Smooth muscle cell (in vitro differentiated cells): ENCODE results near the gene IFT20. TPM values are rescaled to one million over a fixed set of nuclear protein-coding genes. Genes with fewer than 3 reads are reported as not detected.

ENCODE experiments used
- DNase-seq: peaks from one replicate; lab custom pipeline; 2025; ENCODE audit not compliant: unreplicated experiment; lab: John Stamatoyannopoulos, UW
- H2AFZ ChIP-seq: fragments of 200-600 bp; sonication (generic); 2 replicates; pipeline ENCODE4 v1.6.0; 2016; ENCODE audit warnings: antibody characterized with exemption, low read depth, mild to moderate bottlenecking
- H3F3A ChIP-seq: fragments of 200-600 bp; sonication (generic); 2 replicates; pipeline ENCODE4 v1.6.0; 2017; ENCODE audit warnings: antibody characterized with exemption, low read depth
- H3K27ac ChIP-seq: fragments of 200-600 bp; sonication (generic); 2 replicates; pipeline ENCODE4 v1.5.1; 2016; ENCODE audit warnings: low read depth, mild to moderate bottlenecking
- H3K27me3 ChIP-seq: fragments of 200-600 bp; sonication (generic); 2 replicates; pipeline ENCODE4 v1.6.1; 2016; ENCODE audit warnings: low read depth, mild to moderate bottlenecking
- H3K36me3 ChIP-seq: fragments of 200-600 bp; sonication (generic); 2 replicates; pipeline ENCODE4 v1.5.1; 2016; ENCODE audit warnings: low read depth
- H3K4me1 ChIP-seq: fragments of 200-600 bp; sonication (generic); 2 replicates; pipeline ENCODE4 v1.5.1; 2016; ENCODE audit warnings: low read depth
- H3K4me2 ChIP-seq: fragments of 200-600 bp; sonication (generic); 2 replicates; pipeline ENCODE4 v1.6.0; 2016; ENCODE audit warnings: mild to moderate bottlenecking
- H3K4me3 ChIP-seq: fragments of 200-600 bp; sonication (generic); 2 replicates; pipeline ENCODE4 v1.5.1; 2016; ENCODE audit warnings: mild to moderate bottlenecking
- H3K79me2 ChIP-seq: fragments of 200-600 bp; sonication (generic); 2 replicates; pipeline ENCODE4 v1.6.0; 2016; ENCODE audit warnings: low read depth, mild to moderate bottlenecking
- H3K9ac ChIP-seq: fragments of 200-600 bp; sonication (generic); 2 replicates; pipeline ENCODE4 v1.6.0; 2016; ENCODE audit warnings: low read depth
- H3K9me3 ChIP-seq: fragments of 200-600 bp; sonication (generic); replicated peaks from 2 replicates; pipeline ENCODE4 v1.5.1; 2016; ENCODE audit warnings: low read depth
- H4K20me1 ChIP-seq: fragments of 200-600 bp; sonication (generic); 2 replicates; pipeline ENCODE4 v1.6.0; 2016; ENCODE audit warnings: low read depth
- CTCF ChIP-seq: fragments of 200-600 bp; sonication (generic); IDR thresholded peaks from 2 replicates; pipeline ENCODE4 v1.5.1; 2017; ENCODE audit warnings: borderline replicate concordance, mild to moderate bottlenecking, antibody characterized with exemption; ENCODE audit not compliant: insufficient read depth, poor library complexity, severe bottlenecking
- WGBS: methylation state at CpG from one replicate; pipeline ENCODE4 v1.1.7; 2016; ENCODE audit warnings: low lambda C conversion rate; 5-methylcytosine and 5-hydroxymethylcytosine counted together
- microRNA-seq: library from miRNA; unstranded; fragments of <30 nt; microRNA quantifications from one replicate; pipeline ENCODE4, GENCODE V29; 2016; ENCODE audit warnings: borderline number of aligned reads
- polyA plus RNA-seq: library from polyadenylated mRNA; unstranded; fragments of >200 nt; fragmentation: Nextera tagmentation; extraction: Ambion mirVana; gene quantifications from 2 replicates; pipeline ENCODE4 v1.2.1, GENCODE V29; 2016
- total RNA-seq: library from RNA; depleted of rRNA; stranded (reverse); fragments of >200 nt; gene quantifications from 2 replicates; pipeline ENCODE4 v1.2.3, GENCODE V29; 2014

The IFT20 gene
- total and polyA plus RNA-seq, 2 experiments from 2014 or later: 49.8 to 88.9 TPM

GRCh38 chr17:28279411-28279810 lies 55.9 kb downstream of the IFT20 start:
- Histone ChIP-seq H4K20me1 (peaks cover 5% of the 10 kb centered on the region), H3F3A (no peaks in the 10 kb centered on the region), H3K9me3 (no peaks in the 10 kb centered on the region), H3K4me2 (no peak overlapping the region), H3K27me3 (peaks cover 18% of the 10 kb centered on the region), H3K36me3 (no peaks in the 10 kb centered on the region), H3K27ac (no peak overlapping the region), H3K4me1 (no peaks in the 10 kb centered on the region), H3K9ac (no peak overlapping the region), H3K4me3 (no peak overlapping the region), H3K79me2 (no peaks in the 10 kb centered on the region), H2AFZ (no peak overlapping the region)
- no peak for DNase-seq
- TF ChIP-seq CTCF: no peak
- WGBS: 68% methylated on average over 6 of the region's 6 CpGs

Small RNA genes within 50 kb of the gene (microRNA-seq; reads per million reads assigned to microRNA genes)
- gene MIR4723: 1.8 reads per million

Other genes starting within 250 kb of the IFT20 start
- gene TMEM97, start 16.3 kb downstream of the IFT20 start, total RNA-seq: 11.2 and 12.1 TPM in 2 replicates
- gene TMEM97, start 16.3 kb downstream of the IFT20 start, polyA plus RNA-seq: 15.8 and 17.2 TPM in 2 replicates
- gene TNFAIP1, start 289 bp upstream of the IFT20 start, total RNA-seq: 81.0 and 89.9 TPM in 2 replicates
- 75.0 and 82.4 TPM in 2 replicates for gene TNFAIP1, start 289 bp upstream of the IFT20 start, polyA plus RNA-seq
- gene POLDIP2, start 22.1 kb upstream of the IFT20 start, total RNA-seq: 52.6 and 55.0 TPM in 2 replicates
- 82.9 and 83.2 TPM in 2 replicates for gene POLDIP2, start 22.1 kb upstream of the IFT20 start, polyA plus RNA-seq
- gene SEBOX, start 29.7 kb upstream of the IFT20 start, total RNA-seq: not detected in 2 replicates
- gene SEBOX, start 29.7 kb upstream of the IFT20 start, polyA plus RNA-seq: not detected in 2 replicates
- 60.3 and 90.5 TPM in 2 replicates for gene VTN, start 34.8 kb upstream of the IFT20 start, total RNA-seq
- 71.2 and 90.3 TPM in 2 replicates for gene VTN, start 34.8 kb upstream of the IFT20 start, polyA plus RNA-seq
- gene SARM1, start 36.2 kb upstream of the IFT20 start, total RNA-seq: 8.2 and 13.4 TPM in 2 replicates
- 8.3 and 8.7 TPM in 2 replicates for gene SARM1, start 36.2 kb upstream of the IFT20 start, polyA plus RNA-seq
- 5.1 and 20.9 TPM in 2 replicates for gene SLC46A1, start 70.7 kb upstream of the IFT20 start, total RNA-seq
- gene SLC46A1, start 70.7 kb upstream of the IFT20 start, polyA plus RNA-seq: 7.0 and 10.3 TPM in 2 replicates
- not detected in 2 replicates for gene SLC13A2, start 138.2 kb upstream of the IFT20 start, total RNA-seq
- gene SLC13A2, start 138.2 kb upstream of the IFT20 start, polyA plus RNA-seq: not detected in 2 replicates
- gene FOXN1, start 170.9 kb upstream of the IFT20 start, total RNA-seq: 0.36 TPM in 1 of 2 replicates, not detected in the other
- not detected in 2 replicates for gene FOXN1, start 170.9 kb upstream of the IFT20 start, polyA plus RNA-seq
- 46.9 and 48.3 TPM in 2 replicates for gene UNC119, start 217.2 kb upstream of the IFT20 start, total RNA-seq
- gene UNC119, start 217.2 kb upstream of the IFT20 start, polyA plus RNA-seq: 35.9 and 40.2 TPM in 2 replicates
- 27.4 and 61.3 TPM in 2 replicates for gene PIGS, start 236.1 kb upstream of the IFT20 start, total RNA-seq
- 69.2 and 75.4 TPM in 2 replicates for gene PIGS, start 236.1 kb upstream of the IFT20 start, polyA plus RNA-seq
- 72.6 and 106 TPM in 2 replicates for gene ALDOC, start 241.4 kb upstream of the IFT20 start, total RNA-seq
- 61.7 and 71.5 TPM in 2 replicates for gene ALDOC, start 241.4 kb upstream of the IFT20 start, polyA plus RNA-seq